K562 (cell line): ENCODE results near the gene CDKL1. TPM values are rescaled to one million over a fixed set of nuclear protein-coding genes. Genes with fewer than 3 reads are reported as not detected.

Experiments
- ATAC-seq: fragments of 200-7000 bp; cut with Tn5 transposase; 3 replicates; pipeline ENCODE4 v1.9.1; 2020; ENCODE audit warnings: moderate library complexity
- BruUV-seq: library from RNA; stranded (reverse); fragments of 400-500 nt; replicated peaks from 2 replicates; lab custom pipeline; 2021; lab: Mats Ljungman, UMichigan
- CTCF ChIA-PET: fragments of 300-600 bp; formaldehyde crosslinking; extraction: SDS; loops from one replicate; lab custom pipeline; 2021; ENCODE audit warnings: low intra/inter-chr PET ratio; lab: Yijun Ruan, JAX
- POLR2A ChIA-PET: fragments of 300-600, 350-650 bp; sonication (Branson Sonifier 250); formaldehyde crosslinking; extraction: SDS; loops from one replicate; lab custom pipeline; 2021; ENCODE audit warnings: antibody characterized with exemption, inconsistent platforms; lab: Yijun Ruan, JAX
- DNase-seq, 4 experiments: peaks; one replicate each; pipeline versions ENCODE4 v3.0.0 to v3.0.0-alpha.2; 2011 to 2018; ENCODE audit warnings: low spot score in 3 of 4, mixed read lengths in 3 of 4; ENCODE audit errors: extremely low read depth in 1 of 4
- FAIRE-seq: peaks from 2 replicates; lab custom pipeline; 2011; peaks lifted over from hg19 to GRCh38; lab: Jason Lieb, UNC
- H2AFZ ChIP-seq: 2 replicates; pipeline ENCODE4 v1.6.0; 2011; ENCODE audit warnings: low read depth, low read length, control low read depth, inconsistent platforms
- H3K27ac ChIP-seq: fragments of 200-600 bp; 3 replicates; pipeline ENCODE4 v1.8.0; 2011; ENCODE audit warnings: low read depth, mild to moderate bottlenecking, control low read depth, inconsistent platforms, low read length, moderate library complexity, mixed read lengths; ENCODE audit errors: extremely low read depth
- H3K27me3 ChIP-seq, 2 experiments: fragments of 300-600 bp in 1 of 2; 2 replicates in 1 of 2; 3 replicates in 1 of 2; pipeline versions ENCODE4 v1.6.0 to v1.8.0; 2011; ENCODE audit warnings: inconsistent platforms in 2 of 2, low read length in 2 of 2, mild to moderate bottlenecking in 1 of 2, mixed read lengths in 1 of 2, moderate library complexity in 1 of 2; ENCODE audit not compliant: control insufficient read depth in 2 of 2, insufficient read depth in 2 of 2
- H3K36me3 ChIP-seq: fragments of 300-600 bp; 3 replicates; pipeline ENCODE4 v1.8.0; 2011; ENCODE audit warnings: mild to moderate bottlenecking, low read length, inconsistent platforms; ENCODE audit not compliant: control insufficient read depth, insufficient read depth
- H3K4me1 ChIP-seq, 2 experiments: fragments of 200-600 bp in 1 of 2; replicated peaks in 1 of 2; 2 replicates in 1 of 2; 3 replicates in 1 of 2; pipeline versions ENCODE4 v1.5.1 to v1.8.0; 2011; ENCODE audit warnings: inconsistent platforms in 2 of 2, low read length in 2 of 2, mild to moderate bottlenecking in 1 of 2, mixed read lengths in 1 of 2, moderate library complexity in 1 of 2; ENCODE audit not compliant: control insufficient read depth in 2 of 2, insufficient read depth in 2 of 2
- H3K4me2 ChIP-seq: 2 replicates; pipeline ENCODE4 v1.6.1; 2011; ENCODE audit warnings: low read length, control low read depth, inconsistent platforms, mixed read lengths; ENCODE audit not compliant: insufficient read depth
- H3K4me3 ChIP-seq: fragments of 200-600 bp; sonication (generic), shearing (Covaris generic); 2 replicates; pipeline ENCODE4 v1.5.1; 2016; ENCODE audit warnings: control low read depth, inconsistent platforms
- H3K79me2 ChIP-seq: fragments of 200-600 bp; 3 replicates; pipeline ENCODE4 v1.8.0; 2011; ENCODE audit warnings: low read length, inconsistent platforms; ENCODE audit not compliant: control insufficient read depth, insufficient read depth
- H3K9ac ChIP-seq, 2 experiments: 2 replicates each; pipeline versions ENCODE4 v1.6.0 to v1.6.1; 2011; ENCODE audit warnings: low read depth in 2 of 2, low read length in 2 of 2, control low read depth in 1 of 2, inconsistent platforms in 1 of 2, mild to moderate bottlenecking in 1 of 2, mixed read lengths in 1 of 2; ENCODE audit not compliant: insufficient read depth in 1 of 2
- H3K9me1 ChIP-seq: one replicate; pipeline ENCODE4 v1.6.0; 2011; ENCODE audit warnings: inconsistent platforms, mild to moderate bottlenecking, low read length, moderate library complexity; ENCODE audit not compliant: control insufficient read depth, insufficient read depth
- H3K9me3 ChIP-seq: replicated peaks from 2 replicates; pipeline ENCODE4 v1.5.1; 2011; ENCODE audit warnings: low read depth, low read length, inconsistent platforms; ENCODE audit not compliant: control insufficient read depth, insufficient read depth
- H4K20me1 ChIP-seq: replicated peaks from 2 replicates; pipeline ENCODE4 v1.6.1; 2011; ENCODE audit warnings: low read length, inconsistent platforms, mixed read lengths; ENCODE audit not compliant: control insufficient read depth, insufficient read depth
- ZNF830 ChIP-seq: fragments of 250-450 bp; sonication (Bioruptor Pico); IDR thresholded peaks from 2 replicates; pipeline ENCODE4 v1.5.0; 2021; ENCODE audit warnings: mild to moderate bottlenecking
- in situ Hi-C: fragments of 300-500 bp; cut with MboI; formaldehyde crosslinking; loops from 4 replicates; pipeline ENCODE4 v1.15.0; 2018; ENCODE audit warnings: inconsistent platforms, mixed read lengths
- intact Hi-C: fragments of 100-400 bp; cut with micrococcal nuclease; formaldehyde crosslinking; loops from 2 replicates; pipeline ENCODE4 v1.14.2; 2022
- polyA plus RNA-seq, 8 experiments: library from polyadenylated mRNA; depleted of rRNA in 4 of 8; stranded (reverse) in 5 of 8; unstranded in 3 of 8; fragments of >200 nt; fragmentation: Nextera tagmentation in 2 of 8; fragmentation: Illumina TruSeq in 1 of 8; extraction: Ambion mirVana in 2 of 8; extraction: Trizol in 1 of 8; gene quantifications; 2 replicates each; pipeline versions ENCODE4 v1.2.1 to v1.2.3, GENCODE V29; 2011 to 2014; ENCODE audit warnings: inconsistent platforms in 1 of 8, missing spikeins in 1 of 8
- total RNA-seq, 7 experiments: library from RNA; depleted of rRNA in 6 of 7; stranded (reverse); fragments of >200 nt in 6 of 7; fragmentation: Illumina TruSeq in 2 of 7; extraction: Trizol in 2 of 7; gene quantifications; 2 replicates each; pipeline versions ENCODE4 v1.2.1 to v1.2.3, GENCODE V29; 2011 to 2021; ENCODE audit warnings: low replicate concordance in 1 of 7
- TF ChIP-seq, protein P1 (sequence below), 2 experiments: IDR thresholded peaks in 1 of 2; conservative IDR thresholded peaks in 1 of 2; 2 replicates each; pipeline ENCODE4 v1.6.1; 2016; ENCODE audit warnings: low read depth in 2 of 2, mild to moderate bottlenecking in 1 of 2, missing compliant biosample characterization in 1 of 2, missing genetic modification characterization in 1 of 2, moderate library complexity in 1 of 2

Gene CDKL1
- total and polyA plus RNA-seq, 9 of the 15 experiments (the other 6 are each of a cell fraction or from before 2014, with no cell fraction given): 2.3 to 35.0 (median 7.5) TPM

GRCh38 chr14:50348933-50349332 is 47.7 kb downstream of the CDKL1 start:
- in situ Hi-C loops: loop anchor here (25.0 kb wide), 1 partner anchor 438 kb away; no protein-coding TSS in a partner anchor
- no peak for TF ChIP-seq ZNF830 (CRISPR knock-in tag)
- TF ChIP-seq, protein P1, sequence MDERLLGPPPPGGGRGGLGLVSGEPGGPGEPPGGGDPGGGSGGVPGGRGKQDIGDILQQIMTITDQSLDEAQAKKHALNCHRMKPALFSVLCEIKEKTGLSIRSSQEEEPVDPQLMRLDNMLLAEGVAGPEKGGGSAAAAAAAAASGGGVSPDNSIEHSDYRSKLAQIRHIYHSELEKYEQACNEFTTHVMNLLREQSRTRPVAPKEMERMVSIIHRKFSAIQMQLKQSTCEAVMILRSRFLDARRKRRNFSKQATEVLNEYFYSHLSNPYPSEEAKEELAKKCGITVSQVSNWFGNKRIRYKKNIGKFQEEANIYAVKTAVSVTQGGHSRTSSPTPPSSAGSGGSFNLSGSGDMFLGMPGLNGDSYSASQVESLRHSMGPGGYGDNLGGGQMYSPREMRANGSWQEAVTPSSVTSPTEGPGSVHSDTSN (CRISPR knock-in tag; IDR thresholded peaks at IDR 0.05; ENCODE audit: low read depth): no peak
- TF ChIP-seq, protein P1 (tag; conservative IDR thresholded peaks at IDR 0.05; ENCODE audit: low read depth): no peak
- Histone ChIP-seq H2AFZ (no peak overlapping the region), H3K9me3 (no peaks in the 10 kb centered on the region), H3K36me3 (no peaks in the 10 kb centered on the region), H3K4me3 (no peak overlapping the region), H4K20me1 (no peaks in the 10 kb centered on the region), H3K9ac (no peak overlapping the region), H3K79me2 (no peaks in the 10 kb centered on the region), H3K9me1 (no peaks in the 10 kb centered on the region), H3K4me2 (no peak overlapping the region), H3K27me3 (no peaks in the 10 kb centered on the region), H3K4me1 (peaks cover 0 to 22% of the 10 kb centered on the region in 2 experiments; a peak in 3 of 5 replicates), H3K27ac (no peak overlapping the region)
- no TSS peak for BruUV-seq
- FAIRE-seq (no peak), ATAC-seq (no peak), DNase-seq (no peak)
- CTCF ChIA-PET: no interaction called here
- POLR2A ChIA-PET: interaction anchor here (0.6 to 0.9 kb wide), 2 partner anchors 9 kb away, joined by 3 read pairs; no protein-coding TSS in a partner anchor
- intact Hi-C loops: no loop called here
